Tibial nerve (tissue), 4 donors: Measurements from ENCODE around the gene NTM.

Experiments
- CTCF ChIP-seq, 5 experiments: fragments of 200-600 bp in 3 of 5; fragments of 450-650 bp in 2 of 5; sonication (generic) in 3 of 5; IDR thresholded peaks; one replicate each; pipeline ENCODE4 v1.5.1; 2016 to 2019; ENCODE audit warnings: antibody characterized with exemption in 5 of 5, mild to moderate bottlenecking in 3 of 5, moderate library complexity in 2 of 5
- EP300 ChIP-seq, 2 donors: sonication (generic); formaldehyde crosslinking; IDR thresholded peaks; one replicate each; pipeline ENCODE4 v1.6.1; 2017; ENCODE audit warnings: antibody characterized with exemption in 2 of 2, mild to moderate bottlenecking in 1 of 2
- POLR2A ChIP-seq, 2 donors: fragments of 450-650 bp; IDR thresholded peaks; one replicate each; pipeline ENCODE4 v1.6.1; 2017; ENCODE audit warnings: antibody characterized with exemption in 2 of 2, mild to moderate bottlenecking in 2 of 2, moderate library complexity in 2 of 2

GRCh38 chr11:131724436-131724975, 354.1 kb downstream of the NTM start:
- no peak for TF ChIP-seq POLR2A (IDR thresholded peaks at IDR 0.05)
- TF ChIP-seq EP300 (IDR thresholded peaks at IDR 0.05), result no peak
- TF ChIP-seq CTCF (IDR thresholded peaks at IDR 0.05), result no peak
